ENCODE data around the gene ZNF880.

DNA sequence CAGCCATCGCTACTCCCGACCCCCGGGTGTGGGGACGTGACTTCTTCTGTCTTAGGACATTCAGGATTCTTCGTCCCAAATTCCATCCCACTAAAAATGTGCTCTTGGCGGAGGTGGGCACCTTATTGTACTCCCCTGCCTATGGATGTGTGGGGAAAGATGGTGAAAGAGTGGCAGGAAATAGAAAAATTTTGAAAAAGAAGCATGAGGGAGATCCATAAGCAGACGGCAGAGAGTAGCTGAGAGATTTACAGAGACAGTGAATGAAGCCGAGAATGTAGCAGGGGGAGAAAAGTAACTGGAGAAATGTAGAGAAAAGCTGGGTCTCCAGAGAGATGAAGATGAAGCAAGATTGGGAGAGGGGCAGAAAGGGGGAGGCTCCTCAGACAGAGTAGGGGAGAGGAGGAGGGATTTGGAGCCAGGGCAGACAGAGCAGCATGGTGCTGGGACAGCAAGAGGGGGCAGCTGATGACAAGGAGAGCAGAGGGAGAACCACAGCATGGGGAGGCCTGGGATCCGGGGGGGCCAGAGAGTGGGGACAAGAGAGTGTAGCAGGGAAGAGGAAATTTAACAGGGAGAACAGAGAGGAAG lies 32.8 kb upstream of the ZNF880 start:
- no peak for TF ChIP-seq CTCF (IDR thresholded peaks at IDR 0.05)
- TF ChIP-seq POLR2A (IDR thresholded peaks at IDR 0.05): no peak
- TF ChIP-seq POLR2AphosphoS5 (IDR thresholded peaks at IDR 0.05): no peak

All from breast epithelium (tissue), 3 donors.